ENCODE results near the gene DUSP15.

DUSP15 gene

GRCh38 chr20:31835977-31836852 lies 34.1 kb downstream of the DUSP15 start:
- DNase-seq, result peak; percentile 90 to 98 (median 97)

GRCh38 chr20:31835554-31835953 lies 34.8 kb downstream of the DUSP15 start:
- Histone ChIP-seq H3K9me3 (ENCODE audit: control extremely low read depth in 1 of 5, control insufficient read depth in 4 of 5, insufficient read depth in 2 of 5, low read depth in 1 of 5, low read length in 4 of 5) (no peaks in the 10 kb centered on the region), H3K27ac (ENCODE audit: insufficient read depth in 1 of 2, low read depth in 1 of 2, low read length in 2 of 2, poor library complexity in 1 of 2, severe bottlenecking in 2 of 2) (no peak overlapping the region), H3K36me3 (ENCODE audit: control insufficient read depth in 4 of 4, insufficient read depth in 4 of 4, low read length in 3 of 4) (no peaks in the 10 kb centered on the region), H3K4me1 (ENCODE audit: control extremely low read depth in 1 of 4, control insufficient read depth in 4 of 4, insufficient read depth in 4 of 4, low read length in 3 of 4) (peaks cover 3 to 59% (median 55%) of the 10 kb centered on the region in 4 experiments), H3K27me3 (replicated peaks in 2 of 5; ENCODE audit: control insufficient read depth in 4 of 5, insufficient read depth in 5 of 5, low read length in 4 of 5) (no peaks in the 10 kb centered on the region), H3K4me3 (ENCODE audit: control insufficient read depth in 1 of 7, extremely low read depth in 1 of 7, insufficient read depth in 4 of 7, low read depth in 2 of 7, low read length in 6 of 7) (no peak overlapping the region)
- DNase-seq, result no peak
- ChIA-PET CTCF (interaction anchor here (1.0 to 6.5 kb wide), 8 partner anchors 8 to 150 kb away, joined by 3 to 58 read pairs (median 15); partner anchors contain the start of genes FOXS1 and PDRG1), POLR2A (interaction anchor here (1.4 kb wide), 1 partner anchor 13 kb away, joined by 3 read pairs; no protein-coding TSS in a partner anchor)
- WGBS (ENCODE audit: insufficient coverage), result 72% methylated on average over 9 of the region's 9 CpGs

More at GRCh38 chr20:31835977-31836852, 34.1 kb downstream of the DUSP15 start:
- Histone ChIP-seq H3K4me1 (ENCODE audit: control extremely low read depth in 1 of 4, control insufficient read depth in 4 of 4, insufficient read depth in 4 of 4, low read length in 3 of 4) (peaks cover 3 to 59% (median 55%) of the 10 kb centered on the region in 4 experiments), H3K36me3 (ENCODE audit: control insufficient read depth in 4 of 4, insufficient read depth in 4 of 4, low read length in 3 of 4) (no peaks in the 10 kb centered on the region), H3K9me3 (ENCODE audit: control extremely low read depth in 1 of 5, control insufficient read depth in 4 of 5, insufficient read depth in 2 of 5, low read depth in 1 of 5, low read length in 4 of 5) (no peaks in the 10 kb centered on the region), H3K27me3 (replicated peaks in 2 of 5; ENCODE audit: control insufficient read depth in 4 of 5, insufficient read depth in 5 of 5, low read length in 4 of 5) (no peaks in the 10 kb centered on the region), H3K4me3 (ENCODE audit: control insufficient read depth in 1 of 7, extremely low read depth in 1 of 7, insufficient read depth in 4 of 7, low read depth in 2 of 7, low read length in 6 of 7) (peak overlapping the region in 4 of 7 experiments; percentile 14 to 37 (median 26)), H3K27ac (ENCODE audit: insufficient read depth in 1 of 2, low read depth in 1 of 2, low read length in 2 of 2, poor library complexity in 1 of 2, severe bottlenecking in 2 of 2) (no peak overlapping the region)
- WGBS (ENCODE audit: insufficient coverage), result 3% methylated on average over 11 of the region's 14 CpGs
- ChIA-PET CTCF (interaction anchor here (1.4 to 6.5 kb wide), 7 partner anchors 7 to 149 kb away, joined by 3 to 58 read pairs (median 18); partner anchors contain the start of genes FOXS1 and PDRG1), POLR2A (interaction anchor here (0.6 to 1.4 kb wide), 2 partner anchors 13 to 235 kb away, joined by 3 read pairs; no protein-coding TSS in a partner anchor)

DNA sequence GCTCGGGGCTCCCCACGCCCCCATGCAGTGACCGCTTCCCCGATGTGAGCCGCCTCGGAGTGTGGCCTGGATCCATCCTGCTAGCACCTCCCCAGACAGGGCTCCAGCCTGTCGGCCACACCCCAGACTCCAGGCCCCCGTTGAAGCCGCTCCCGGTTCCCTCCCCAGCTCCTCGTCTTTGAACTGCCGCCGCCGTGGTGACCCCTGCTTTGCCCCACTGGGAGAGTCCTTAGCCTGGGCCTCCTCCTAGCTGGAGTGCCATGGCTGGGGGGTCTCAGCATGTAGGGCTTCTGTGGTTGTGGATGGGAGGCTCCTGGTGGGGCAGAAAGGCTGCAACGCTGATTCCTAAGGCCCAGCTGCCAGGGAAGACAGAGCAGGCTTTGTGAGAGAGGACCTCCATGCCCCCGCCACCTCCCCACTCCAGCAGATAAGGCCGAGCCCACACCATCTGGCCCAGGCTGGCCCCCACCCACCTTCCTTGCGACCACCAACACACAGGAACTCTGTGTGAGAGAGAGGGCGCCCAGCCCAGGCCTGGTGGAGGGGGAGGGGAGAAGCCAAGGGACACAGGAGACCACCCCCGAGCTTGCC lies 36.3 kb downstream of the DUSP15 start:
- H3K4me1 ChIP-seq (ENCODE audit: control extremely low read depth in 1 of 4, control insufficient read depth in 4 of 4, insufficient read depth in 4 of 4, low read length in 3 of 4), result peaks cover 3 to 70% (median 60%) of the 10 kb centered on the region in 4 experiments
- no peaks in the 10 kb centered on the region for H3K27me3 ChIP-seq (replicated peaks in 2 of 5; ENCODE audit: control insufficient read depth in 4 of 5, insufficient read depth in 5 of 5, low read length in 4 of 5)
- no peaks in the 10 kb centered on the region for H3K9me3 ChIP-seq (ENCODE audit: control extremely low read depth in 1 of 5, control insufficient read depth in 4 of 5, insufficient read depth in 2 of 5, low read depth in 1 of 5, low read length in 4 of 5)
- 96% methylated on average over 15 of the region's 20 CpGs for WGBS (ENCODE audit: insufficient coverage)
- no peaks in the 10 kb centered on the region for H3K36me3 ChIP-seq (ENCODE audit: control insufficient read depth in 4 of 4, insufficient read depth in 4 of 4, low read length in 3 of 4)
- no peak overlapping the region for H3K4me3 ChIP-seq (ENCODE audit: control insufficient read depth in 1 of 7, extremely low read depth in 1 of 7, insufficient read depth in 4 of 7, low read depth in 2 of 7, low read length in 6 of 7)
- POLR2A ChIA-PET, result no interaction called here
- peak in 1 of 3 donors; percentile 13 for DNase-seq
- CTCF ChIA-PET, result interaction anchor here (0.6 to 6.5 kb wide), 14 partner anchors 10 to 197 kb away, joined by 3 to 58 read pairs (median 6); partner anchors contain the start of genes FOXS1 and MYLK2
- no peak overlapping the region for H3K27ac ChIP-seq (ENCODE audit: insufficient read depth in 1 of 2, low read depth in 1 of 2, low read length in 2 of 2, poor library complexity in 1 of 2, severe bottlenecking in 2 of 2)

- H3K27ac ChIP-seq (ENCODE audit: insufficient read depth in 1 of 2, low read depth in 1 of 2, low read length in 2 of 2, poor library complexity in 1 of 2, severe bottlenecking in 2 of 2), result no peak overlapping the region
- CTCF ChIA-PET, result interaction anchor here (0.6 to 6.5 kb wide), 13 partner anchors 10 to 198 kb away, joined by 3 to 58 read pairs (median 6); partner anchors contain the start of genes FOXS1 and MYLK2
- WGBS (ENCODE audit: insufficient coverage), result 73% methylated on average over 13 of the region's 14 CpGs
- H3K9me3 ChIP-seq (ENCODE audit: control extremely low read depth in 1 of 5, control insufficient read depth in 4 of 5, insufficient read depth in 2 of 5, low read depth in 1 of 5, low read length in 4 of 5), result no peaks in the 10 kb centered on the region
- no peaks in the 10 kb centered on the region for H3K36me3 ChIP-seq (ENCODE audit: control insufficient read depth in 4 of 4, insufficient read depth in 4 of 4, low read length in 3 of 4)
- H3K4me1 ChIP-seq (ENCODE audit: control extremely low read depth in 1 of 4, control insufficient read depth in 4 of 4, insufficient read depth in 4 of 4, low read length in 3 of 4), result peaks cover 3 to 64% (median 55%) of the 10 kb centered on the region in 4 experiments
- no peak overlapping the region for H3K4me3 ChIP-seq (ENCODE audit: control insufficient read depth in 1 of 7, extremely low read depth in 1 of 7, insufficient read depth in 4 of 7, low read depth in 2 of 7, low read length in 6 of 7)
- H3K27me3 ChIP-seq (replicated peaks in 2 of 5; ENCODE audit: control insufficient read depth in 4 of 5, insufficient read depth in 5 of 5, low read length in 4 of 5), result no peaks in the 10 kb centered on the region
- POLR2A ChIA-PET, result no interaction called here
- DNase-seq, result peak; percentile 45 to 68 (median 57)
These were observed 37.0 kb downstream of the DUSP15 start for GRCh38 chr20:31833130-31833930.

DNA sequence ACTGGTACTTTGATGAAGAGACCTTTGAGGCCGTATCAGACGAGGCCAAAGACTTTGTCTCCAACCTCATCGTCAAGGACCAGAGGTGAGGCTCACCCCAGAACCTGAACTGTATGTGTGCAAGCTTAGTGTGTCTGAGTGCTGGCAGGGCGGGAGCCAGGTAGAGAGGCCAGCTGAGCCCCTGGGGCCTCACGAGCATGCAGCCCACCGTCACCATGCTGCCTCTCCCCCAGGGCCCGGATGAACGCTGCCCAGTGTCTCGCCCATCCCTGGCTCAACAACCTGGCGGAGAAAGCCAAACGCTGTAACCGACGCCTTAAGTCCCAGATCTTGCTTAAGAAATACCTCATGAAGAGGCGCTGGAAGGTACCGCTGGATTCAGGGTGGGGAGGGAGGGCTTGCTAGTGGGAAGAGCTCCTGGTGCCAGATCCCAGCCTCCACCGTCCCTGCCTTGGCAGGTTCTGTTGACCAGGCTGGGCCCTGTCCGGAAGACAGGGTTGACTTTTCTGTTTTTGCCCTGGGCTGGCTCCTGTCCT lies 38.5 kb downstream of the DUSP15 start:
- H3K4me3 ChIP-seq (ENCODE audit: control insufficient read depth in 1 of 7, extremely low read depth in 1 of 7, insufficient read depth in 4 of 7, low read depth in 2 of 7, low read length in 6 of 7), result no peak overlapping the region
- POLR2A ChIA-PET, result no interaction called here
- WGBS (ENCODE audit: insufficient coverage), result 98% methylated on average over 16 of the region's 17 CpGs
- CTCF ChIA-PET, result interaction anchor here (1.7 to 3.0 kb wide), 2 partner anchors 9 to 15 kb away, joined by 12 to 16 read pairs; no protein-coding TSS in a partner anchor
- no peaks in the 10 kb centered on the region for H3K27me3 ChIP-seq (replicated peaks in 2 of 5; ENCODE audit: control insufficient read depth in 4 of 5, insufficient read depth in 5 of 5, low read length in 4 of 5)
- H3K36me3 ChIP-seq (ENCODE audit: control insufficient read depth in 4 of 4, insufficient read depth in 4 of 4, low read length in 3 of 4), result no peaks in the 10 kb centered on the region
- peaks cover 3 to 49% (median 40%) of the 10 kb centered on the region in 4 experiments for H3K4me1 ChIP-seq (ENCODE audit: control extremely low read depth in 1 of 4, control insufficient read depth in 4 of 4, insufficient read depth in 4 of 4, low read length in 3 of 4)
- no peaks in the 10 kb centered on the region for H3K9me3 ChIP-seq (ENCODE audit: control extremely low read depth in 1 of 5, control insufficient read depth in 4 of 5, insufficient read depth in 2 of 5, low read depth in 1 of 5, low read length in 4 of 5)
- DNase-seq, result no peak
- H3K27ac ChIP-seq (ENCODE audit: insufficient read depth in 1 of 2, low read depth in 1 of 2, low read length in 2 of 2, poor library complexity in 1 of 2, severe bottlenecking in 2 of 2), result no peak overlapping the region

- H3K27me3 ChIP-seq (replicated peaks in 2 of 5; ENCODE audit: control insufficient read depth in 4 of 5, insufficient read depth in 5 of 5, low read length in 4 of 5), result no peaks in the 10 kb centered on the region
- no peaks in the 10 kb centered on the region for H3K36me3 ChIP-seq (ENCODE audit: control insufficient read depth in 4 of 4, insufficient read depth in 4 of 4, low read length in 3 of 4)
- POLR2A ChIA-PET, result no interaction called here
- no peak overlapping the region for H3K27ac ChIP-seq (ENCODE audit: insufficient read depth in 1 of 2, low read depth in 1 of 2, low read length in 2 of 2, poor library complexity in 1 of 2, severe bottlenecking in 2 of 2)
- H3K4me3 ChIP-seq (ENCODE audit: control insufficient read depth in 1 of 7, extremely low read depth in 1 of 7, insufficient read depth in 4 of 7, low read depth in 2 of 7, low read length in 6 of 7), result no peak overlapping the region
- no peaks in the 10 kb centered on the region for H3K9me3 ChIP-seq (ENCODE audit: control extremely low read depth in 1 of 5, control insufficient read depth in 4 of 5, insufficient read depth in 2 of 5, low read depth in 1 of 5, low read length in 4 of 5)
- CTCF ChIA-PET, result interaction anchor here (0.6 to 1.7 kb wide), 5 partner anchors 8 to 274 kb away, joined by 3 to 12 read pairs (median 5); no protein-coding TSS in a partner anchor
- peaks cover 0 to 43% (median 33%) of the 10 kb centered on the region in 4 experiments for H3K4me1 ChIP-seq (ENCODE audit: control extremely low read depth in 1 of 4, control insufficient read depth in 4 of 4, insufficient read depth in 4 of 4, low read length in 3 of 4)
- 92% methylated on average over 5 of the region's 6 CpGs for WGBS (ENCODE audit: insufficient coverage)
- no peak for DNase-seq
These were observed 39.1 kb downstream of the DUSP15 start for GRCh38 chr20:31831211-31831610.
